GM18505 (cell line): ENCODE results near the gene CKS1B.
A peak's percentile ranks its signal among the peaks of the same experiment; 100 is the strongest.

ENCODE experiments used
- ATAC-seq: cut with Tn5 transposase; IDR thresholded peaks from one replicate; pipeline ENCODE4 v1.9.1; 2021; ENCODE audit not compliant: unreplicated experiment
- POLR2A ChIP-seq: IDR thresholded peaks from 4 replicates; pipeline ENCODE4 v1.6.1; 2011; ENCODE audit warnings: borderline replicate concordance; ENCODE audit not compliant: insufficient read depth, insufficient read length; ENCODE audit errors: extremely low read depth

The CKS1B gene

GRCh38 chr1:154955718-154956543 lies 18.6 kb upstream of the CKS1B start, which contains the start of gene PBXIP1:
PBXIP1 (minus strand) TSS chr1:154956099; CDS start chr1:154953721, 2,378 bp downstream.
- peak; percentile 53 for ATAC-seq
- peak; percentile 10 for TF ChIP-seq POLR2A

- no peak for ATAC-seq
- TF ChIP-seq POLR2A, result no peak
Measured at GRCh38 chr1:154956544-154956941, 17.9 kb upstream of the CKS1B start.

- no peak for ATAC-seq
- TF ChIP-seq POLR2A, result no peak
Measured at GRCh38 chr1:154957091-154957657, 17.3 kb upstream of the CKS1B start.

DNA sequence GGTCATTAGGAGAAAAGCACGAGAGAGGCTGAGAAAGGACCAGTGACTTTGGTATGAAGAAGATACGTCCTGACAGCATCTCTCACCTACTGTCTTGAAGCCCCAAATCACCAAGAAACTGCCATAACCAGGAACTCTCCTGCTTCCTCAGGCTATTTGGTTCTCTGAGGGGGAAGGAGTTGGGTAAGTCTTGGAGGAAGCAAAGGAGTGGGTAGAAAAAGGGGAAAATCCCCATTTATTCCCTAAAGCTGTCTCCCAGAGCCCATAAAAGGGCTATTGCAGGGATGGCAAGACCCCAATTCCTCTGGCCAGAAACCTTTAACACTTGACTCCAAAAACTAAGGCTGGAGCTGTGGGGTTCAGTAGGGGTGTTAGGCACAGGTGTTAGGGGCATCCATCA lies 16.4 kb upstream of the CKS1B start:
- ATAC-seq, result no peak
- TF ChIP-seq POLR2A, result no peak

GRCh38 chr1:154958681-154959425 lies 15.6 kb upstream of the CKS1B start:
- no peak for TF ChIP-seq POLR2A
- no peak for ATAC-seq

DNA sequence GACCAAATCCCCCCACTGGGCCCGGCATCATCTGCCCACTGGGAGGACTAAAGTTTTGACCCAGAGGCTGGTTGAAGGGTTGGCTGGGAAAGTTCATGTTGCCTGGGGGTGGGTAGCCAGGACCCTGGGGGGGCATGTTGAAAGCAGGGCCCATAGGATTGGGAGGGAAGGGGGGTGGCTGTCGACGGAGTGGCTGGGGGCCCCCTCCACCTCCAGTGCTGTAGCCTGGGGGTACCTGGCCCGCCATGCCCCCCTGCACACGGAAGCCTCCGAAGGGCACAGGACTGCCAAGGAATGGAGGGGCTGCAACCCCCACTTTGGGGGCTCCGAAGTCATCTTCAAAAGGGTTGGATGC lies 15.1 kb upstream of the CKS1B start:
- ATAC-seq, result no peak
- TF ChIP-seq POLR2A, result no peak

GRCh38 chr1:154960446-154961136 lies 13.9 kb upstream of the CKS1B start:
- no peak for ATAC-seq
- TF ChIP-seq POLR2A, result no peak

GRCh38 chr1:154961207-154962155 lies 13.0 kb upstream of the CKS1B start, which contains the start of gene PYGO2:
PYGO2 (minus strand) TSS chr1:154961782; CDS start chr1:154961576, 206 bp downstream.
- TF ChIP-seq POLR2A, result peak; percentile 92
- peak; percentile 72 for ATAC-seq

- no peak for TF ChIP-seq POLR2A
- ATAC-seq, result peak; percentile 13
Measured at GRCh38 chr1:154962156-154962749, 12.2 kb upstream of the CKS1B start.

- ATAC-seq, result no peak
- TF ChIP-seq POLR2A, result no peak
Measured at GRCh38 chr1:154962795-154963330, 11.6 kb upstream of the CKS1B start.

- ATAC-seq, result no peak
- no peak for TF ChIP-seq POLR2A
Measured at GRCh38 chr1:154963643-154964042, 10.8 kb upstream of the CKS1B start.
